Hepatocyte (in vitro differentiated cells): ENCODE measurements around the gene SHANK3. TPM values are rescaled to one million over a fixed set of nuclear protein-coding genes. Genes with fewer than 3 reads are reported as not detected.

Experiments
- DNase-seq: peaks from one replicate; pipeline ENCODE4 v3.0.0-alpha.2; 2016; ENCODE audit warnings: low spot score
- H2AFZ ChIP-seq: fragments of 200-600 bp; sonication (generic); 2 replicates; pipeline ENCODE4 v1.6.0; 2016; ENCODE audit warnings: antibody characterized with exemption, mild to moderate bottlenecking
- H3K27ac ChIP-seq: fragments of 200-600 bp; sonication (generic); 2 replicates; pipeline ENCODE4 v1.5.1; 2016; ENCODE audit warnings: mild to moderate bottlenecking
- H3K27me3 ChIP-seq: fragments of 200-600 bp; sonication (generic); 2 replicates; pipeline ENCODE4 v1.6.1; 2016
- H3K36me3 ChIP-seq: fragments of 200-600 bp; sonication (generic); replicated peaks from 2 replicates; pipeline ENCODE4 v1.5.1; 2016; ENCODE audit warnings: low read depth; ENCODE audit not compliant: insufficient read depth
- H3K4me1 ChIP-seq: fragments of 200-600 bp; sonication (generic); 2 replicates; pipeline ENCODE4 v1.5.1; 2016; ENCODE audit warnings: mild to moderate bottlenecking, moderate library complexity; ENCODE audit not compliant: insufficient read depth
- H3K4me2 ChIP-seq: fragments of 200-600 bp; sonication (generic); 2 replicates; pipeline ENCODE4 v1.6.0; 2016
- H3K4me3 ChIP-seq: fragments of 200-600 bp; sonication (generic); 2 replicates; pipeline ENCODE4 v1.5.1; 2016; ENCODE audit warnings: mild to moderate bottlenecking
- H3K79me2 ChIP-seq: fragments of 200-600 bp; sonication (generic); 2 replicates; pipeline ENCODE4 v1.6.0; 2017; ENCODE audit warnings: mild to moderate bottlenecking
- H3K9me2 ChIP-seq: fragments of 200-600 bp; sonication (generic); replicated peaks from 2 replicates; pipeline ENCODE4 v1.6.0; 2017; ENCODE audit warnings: mild to moderate bottlenecking; ENCODE audit not compliant: insufficient read depth
- H3K9me3 ChIP-seq: fragments of 200-600 bp; sonication (generic); 2 replicates; pipeline ENCODE4 v1.5.1; 2016; ENCODE audit warnings: low read depth, mild to moderate bottlenecking
- H4K20me1 ChIP-seq: fragments of 200-600 bp; sonication (generic); 2 replicates; pipeline ENCODE4 v1.6.0; 2016; ENCODE audit warnings: mild to moderate bottlenecking; ENCODE audit not compliant: insufficient read depth, poor library complexity, severe bottlenecking
- EZH2 ChIP-seq: fragments of 200-600 bp; sonication (generic); IDR thresholded peaks from 2 replicates; pipeline ENCODE4 v1.6.1; 2016; ENCODE audit warnings: antibody characterized with exemption, mild to moderate bottlenecking, borderline replicate concordance
- EZH2phosphoT487 ChIP-seq: fragments of 200-600 bp; sonication (generic); IDR thresholded peaks from one replicate; pipeline ENCODE4 v1.6.1; 2018; ENCODE audit warnings: antibody characterized with exemption, mild to moderate bottlenecking, low read depth, moderate library complexity; ENCODE audit not compliant: unreplicated experiment, severe bottlenecking
- WGBS: methylation state at CpG from one replicate; pipeline ENCODE4 v1.1.6; 2016; ENCODE audit warnings: low lambda C conversion rate; ENCODE audit errors: missing lambda C conversion rate; 5-methylcytosine and 5-hydroxymethylcytosine counted together
- polyA plus RNA-seq: library from polyadenylated mRNA; unstranded; fragments of >200 nt; fragmentation: Nextera tagmentation; extraction: Ambion mirVana; gene quantifications from 2 replicates; pipeline ENCODE4 v1.2.1, GENCODE V29; 2016
- total RNA-seq: library from RNA; depleted of rRNA; stranded (reverse); fragments of >200 nt; gene quantifications from 2 replicates; pipeline ENCODE4 v1.2.3, GENCODE V29; 2014
- TF ChIP-seq, protein P1 (sequence below): fragments of 200-600 bp; sonication (generic); IDR thresholded peaks from 2 replicates; pipeline ENCODE4 v1.5.1; 2016; ENCODE audit warnings: antibody characterized with exemption, mild to moderate bottlenecking; ENCODE audit not compliant: poor library complexity

The SHANK3 gene
- total and polyA plus RNA-seq, 2 experiments from 2014 or later = 1.9 to 2.9 TPM

DNA sequence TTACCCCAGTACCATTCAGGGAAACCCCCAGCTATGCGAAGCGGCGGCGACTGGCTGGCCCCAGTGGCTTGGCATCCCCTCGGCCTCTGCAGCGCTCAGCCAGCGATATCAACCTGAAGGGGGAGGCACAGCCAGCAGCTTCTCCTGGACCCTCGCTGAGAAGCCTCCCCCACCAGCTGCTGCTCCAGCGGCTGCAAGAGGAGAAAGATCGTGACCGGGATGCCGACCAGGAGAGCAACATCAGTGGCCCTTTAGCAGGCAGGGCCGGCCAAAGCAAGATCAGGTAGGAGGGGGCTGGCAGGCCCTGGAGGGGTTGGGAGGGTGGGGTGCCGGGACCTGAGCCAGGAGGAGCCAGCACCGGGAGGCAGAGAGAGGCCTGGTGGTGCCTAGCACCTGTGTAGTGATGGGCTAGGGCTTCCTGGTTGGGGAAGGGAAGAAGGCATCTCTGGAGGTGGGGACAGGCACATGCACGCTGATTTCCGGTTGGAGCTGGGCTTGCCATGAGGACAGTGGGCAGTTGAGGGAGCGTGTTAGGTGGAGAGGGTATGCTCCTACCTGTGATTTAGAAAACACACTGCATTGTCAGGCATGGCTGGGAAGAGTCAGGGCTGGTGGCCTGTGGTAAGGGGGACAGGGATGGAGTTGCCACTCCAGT is 22.3 kb downstream of the SHANK3 start:
- no peaks in the 10 kb centered on the region for H3K9me2 ChIP-seq
- no peaks in the 10 kb centered on the region for H3K27me3 ChIP-seq
- no peaks in the 10 kb centered on the region for H3K36me3 ChIP-seq
- 94% methylated on average over 18 of the region's 18 CpGs for WGBS
- H4K20me1 ChIP-seq = no peaks in the 10 kb centered on the region
- no peak for DNase-seq
- H3K79me2 ChIP-seq = no peaks in the 10 kb centered on the region
- no peak overlapping the region for H3K4me3 ChIP-seq
- no peak overlapping the region for H2AFZ ChIP-seq
- peaks cover 7% of the 10 kb centered on the region for H3K4me1 ChIP-seq
- no peak for TF ChIP-seq EZH2phosphoT487
- H3K27ac ChIP-seq = no peak overlapping the region
- no peaks in the 10 kb centered on the region for H3K9me3 ChIP-seq
- no peak overlapping the region for H3K4me2 ChIP-seq

DNA sequence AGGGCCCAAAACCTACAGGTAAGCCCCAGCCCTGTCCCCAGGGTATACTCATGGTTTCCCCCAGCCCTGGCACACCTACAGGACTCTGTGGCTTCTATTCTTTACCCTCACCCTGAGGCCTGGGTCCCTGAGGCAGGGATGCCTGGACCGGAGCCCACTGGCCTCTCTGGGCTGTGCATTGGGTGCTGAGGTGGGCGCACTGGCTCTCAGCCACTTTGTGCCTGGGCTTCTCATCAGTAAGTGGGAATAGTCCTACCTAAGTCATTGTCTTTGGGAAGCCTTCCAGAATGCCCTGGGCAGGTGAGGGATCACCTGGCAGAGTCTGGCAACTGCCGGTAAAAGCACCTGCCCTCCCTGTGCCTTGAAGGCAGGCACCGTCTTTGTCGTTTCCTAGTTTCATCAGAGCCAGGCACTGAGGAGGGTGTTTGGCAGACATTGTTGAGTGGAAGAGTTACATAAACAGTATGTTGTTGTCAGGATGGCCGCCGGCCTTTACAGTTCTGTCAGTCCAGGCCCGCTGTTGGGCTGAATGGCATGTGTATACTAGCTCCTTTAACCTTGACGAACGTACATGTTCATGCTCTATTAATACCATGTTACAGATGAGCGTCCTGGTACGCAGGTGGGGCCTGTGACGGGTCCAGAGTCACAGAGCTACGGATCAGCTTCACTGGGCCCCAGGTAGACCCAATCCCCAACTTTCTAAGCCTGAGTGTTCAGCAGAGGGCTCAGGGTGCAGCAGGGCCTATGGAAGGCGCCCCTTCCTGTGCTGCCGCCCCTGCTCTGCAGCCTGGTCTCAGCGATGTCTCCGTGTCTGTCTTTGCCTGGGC is 23.0 kb downstream of the SHANK3 start:
- 95% methylated on average over 18 of the region's 18 CpGs for WGBS
- H4K20me1 ChIP-seq = no peaks in the 10 kb centered on the region
- TF ChIP-seq EZH2phosphoT487 (no peak), EZH2 (no peak)
- TF ChIP-seq, protein P1, sequence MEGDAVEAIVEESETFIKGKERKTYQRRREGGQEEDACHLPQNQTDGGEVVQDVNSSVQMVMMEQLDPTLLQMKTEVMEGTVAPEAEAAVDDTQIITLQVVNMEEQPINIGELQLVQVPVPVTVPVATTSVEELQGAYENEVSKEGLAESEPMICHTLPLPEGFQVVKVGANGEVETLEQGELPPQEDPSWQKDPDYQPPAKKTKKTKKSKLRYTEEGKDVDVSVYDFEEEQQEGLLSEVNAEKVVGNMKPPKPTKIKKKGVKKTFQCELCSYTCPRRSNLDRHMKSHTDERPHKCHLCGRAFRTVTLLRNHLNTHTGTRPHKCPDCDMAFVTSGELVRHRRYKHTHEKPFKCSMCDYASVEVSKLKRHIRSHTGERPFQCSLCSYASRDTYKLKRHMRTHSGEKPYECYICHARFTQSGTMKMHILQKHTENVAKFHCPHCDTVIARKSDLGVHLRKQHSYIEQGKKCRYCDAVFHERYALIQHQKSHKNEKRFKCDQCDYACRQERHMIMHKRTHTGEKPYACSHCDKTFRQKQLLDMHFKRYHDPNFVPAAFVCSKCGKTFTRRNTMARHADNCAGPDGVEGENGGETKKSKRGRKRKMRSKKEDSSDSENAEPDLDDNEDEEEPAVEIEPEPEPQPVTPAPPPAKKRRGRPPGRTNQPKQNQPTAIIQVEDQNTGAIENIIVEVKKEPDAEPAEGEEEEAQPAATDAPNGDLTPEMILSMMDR = no peak
- H3K4me3 ChIP-seq = no peak overlapping the region
- peaks cover 9% of the 10 kb centered on the region for H3K4me1 ChIP-seq
- H3K9me3 ChIP-seq = no peaks in the 10 kb centered on the region
- H3K4me2 ChIP-seq = no peak overlapping the region
- H3K27me3 ChIP-seq = no peaks in the 10 kb centered on the region
- H3K9me2 ChIP-seq = no peaks in the 10 kb centered on the region
- H3K36me3 ChIP-seq = no peaks in the 10 kb centered on the region
- H2AFZ ChIP-seq = no peak overlapping the region
- no peak for DNase-seq
- no peaks in the 10 kb centered on the region for H3K79me2 ChIP-seq
- H3K27ac ChIP-seq = no peak overlapping the region

DNA sequence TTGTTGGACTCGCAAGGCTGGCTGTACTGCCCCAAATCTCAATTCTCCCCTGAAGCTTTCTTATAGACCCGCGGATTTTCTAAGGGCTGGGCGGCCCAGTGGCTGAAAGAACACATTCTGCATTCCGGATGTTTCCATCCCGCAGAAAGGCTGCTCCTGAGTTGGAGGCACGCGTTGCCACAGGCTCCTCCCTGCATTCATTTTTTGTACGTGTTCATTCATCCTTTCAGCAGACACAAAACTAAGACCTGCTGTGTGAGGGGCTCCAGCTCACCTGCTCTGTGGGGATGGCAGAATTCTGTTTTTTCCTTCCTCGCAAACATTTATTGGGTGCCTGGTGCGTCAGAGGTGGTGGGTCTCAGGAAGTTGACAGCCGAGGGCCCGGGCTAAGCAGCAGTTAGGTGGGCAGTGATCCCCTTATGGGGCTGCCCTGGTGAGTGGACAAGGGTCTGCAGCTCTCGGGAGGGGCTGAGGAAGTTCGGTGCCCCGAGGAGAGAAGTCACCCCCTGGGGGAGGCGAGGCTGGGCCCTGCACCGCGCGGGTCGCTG is 23.7 kb downstream of the SHANK3 start:
- Histone ChIP-seq H4K20me1 (no peaks in the 10 kb centered on the region), H3K36me3 (no peaks in the 10 kb centered on the region), H3K9me3 (no peaks in the 10 kb centered on the region), H3K4me2 (peak overlapping the region; percentile 96), H3K27me3 (no peaks in the 10 kb centered on the region), H3K9me2 (no peaks in the 10 kb centered on the region), H2AFZ (no peak overlapping the region), H3K27ac (no peak overlapping the region), H3K4me1 (peaks cover 13% of the 10 kb centered on the region), H3K4me3 (no peak overlapping the region), H3K79me2 (no peaks in the 10 kb centered on the region)
- TF ChIP-seq, protein P1 = no peak
- DNase-seq = no peak
- WGBS = 61% methylated on average over 21 of the region's 21 CpGs
